ENCODE measurements around the gene MS4A15.

DNA sequence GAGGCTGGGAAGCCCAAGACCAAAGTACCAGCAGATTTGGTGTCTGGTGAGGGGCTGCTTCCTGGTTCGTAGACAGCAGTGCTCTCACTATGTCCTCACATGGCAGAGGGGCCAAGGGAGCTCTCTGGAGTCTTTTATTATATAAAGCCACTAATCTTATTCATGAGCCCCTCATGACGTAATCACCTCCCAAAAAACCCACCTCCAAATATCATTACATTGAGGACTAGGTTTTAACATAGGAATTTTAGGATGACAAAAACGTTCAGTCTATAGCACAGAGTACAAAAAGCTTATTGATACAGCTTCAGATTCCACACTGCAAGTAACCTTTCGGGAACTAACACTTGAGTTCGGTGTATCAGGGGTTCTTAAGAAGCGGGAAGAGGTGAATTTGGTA is 36.2 kb upstream of the MS4A15 start:
- TF ChIP-seq, protein P1, sequence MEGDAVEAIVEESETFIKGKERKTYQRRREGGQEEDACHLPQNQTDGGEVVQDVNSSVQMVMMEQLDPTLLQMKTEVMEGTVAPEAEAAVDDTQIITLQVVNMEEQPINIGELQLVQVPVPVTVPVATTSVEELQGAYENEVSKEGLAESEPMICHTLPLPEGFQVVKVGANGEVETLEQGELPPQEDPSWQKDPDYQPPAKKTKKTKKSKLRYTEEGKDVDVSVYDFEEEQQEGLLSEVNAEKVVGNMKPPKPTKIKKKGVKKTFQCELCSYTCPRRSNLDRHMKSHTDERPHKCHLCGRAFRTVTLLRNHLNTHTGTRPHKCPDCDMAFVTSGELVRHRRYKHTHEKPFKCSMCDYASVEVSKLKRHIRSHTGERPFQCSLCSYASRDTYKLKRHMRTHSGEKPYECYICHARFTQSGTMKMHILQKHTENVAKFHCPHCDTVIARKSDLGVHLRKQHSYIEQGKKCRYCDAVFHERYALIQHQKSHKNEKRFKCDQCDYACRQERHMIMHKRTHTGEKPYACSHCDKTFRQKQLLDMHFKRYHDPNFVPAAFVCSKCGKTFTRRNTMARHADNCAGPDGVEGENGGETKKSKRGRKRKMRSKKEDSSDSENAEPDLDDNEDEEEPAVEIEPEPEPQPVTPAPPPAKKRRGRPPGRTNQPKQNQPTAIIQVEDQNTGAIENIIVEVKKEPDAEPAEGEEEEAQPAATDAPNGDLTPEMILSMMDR (IDR thresholded peaks at IDR 0.05): no peak
- no peak for TF ChIP-seq POLR2A (IDR thresholded peaks at IDR 0.05)
